Common myeloid progenitor, CD34-positive (primary cell): Measurements from ENCODE around the gene SCD5.
A peak's percentile ranks its signal among the peaks of the same experiment; 100 is the strongest.

Experiments
- CTCF ChIA-PET: fragments of 350-600 bp; sonication (Branson Sonifier 250); formaldehyde crosslinking; loops from one replicate; lab custom pipeline; 2021; ENCODE audit warnings: antibody characterized with exemption; lab: Charles Lee
- POLR2A ChIA-PET: fragments of 350-600 bp; sonication (Branson Sonifier 250); formaldehyde crosslinking; loops from one replicate; lab custom pipeline; 2021; ENCODE audit warnings: antibody characterized with exemption; lab: Charles Lee
- DNase-seq, 3 donors: peaks; one replicate each; pipeline versions ENCODE4 v3.0.0 to v3.0.0-alpha.2; 2013
- H3K27ac ChIP-seq, 2 experiments: 1 replicate in 1 of 2; 2 replicates in 1 of 2; pipeline ENCODE4 v1.7.0; 2013; ENCODE audit warnings: inconsistent platforms in 2 of 2, low read length in 2 of 2, mild to moderate bottlenecking in 2 of 2, low read depth in 1 of 2, moderate library complexity in 1 of 2; ENCODE audit not compliant: severe bottlenecking in 2 of 2, insufficient read depth in 1 of 2, poor library complexity in 1 of 2
- H3K27me3 ChIP-seq, 5 experiments: replicated peaks in 2 of 5; 1 replicate in 3 of 5; 2 replicates in 2 of 5; pipeline versions ENCODE4 v1.6.1 to v1.7.0; 2013; ENCODE audit warnings: low read length in 4 of 5, mild to moderate bottlenecking in 2 of 5, moderate library complexity in 2 of 5, inconsistent platforms in 1 of 5; ENCODE audit not compliant: insufficient read depth in 5 of 5, control insufficient read depth in 4 of 5
- H3K36me3 ChIP-seq, 4 experiments: 1 replicate in 2 of 4; 2 replicates in 2 of 4; pipeline versions ENCODE4 v1.6.1 to v1.7.0; 2013; ENCODE audit warnings: low read length in 3 of 4, control low read depth in 1 of 4, mild to moderate bottlenecking in 1 of 4; ENCODE audit not compliant: control insufficient read depth in 4 of 4, insufficient read depth in 4 of 4
- H3K4me1 ChIP-seq, 4 experiments: 1 replicate in 3 of 4; 2 replicates in 1 of 4; pipeline versions ENCODE4 v1.6.1 to v1.7.1; 2013; ENCODE audit warnings: low read length in 3 of 4, mild to moderate bottlenecking in 3 of 4, control low read depth in 1 of 4, inconsistent platforms in 1 of 4, moderate library complexity in 1 of 4; ENCODE audit not compliant: control insufficient read depth in 4 of 4, insufficient read depth in 4 of 4; ENCODE audit errors: control extremely low read depth in 1 of 4
- H3K4me3 ChIP-seq, 7 experiments: 1 replicate in 4 of 7; 2 replicates in 3 of 7; pipeline versions ENCODE4 v1.5.1 to v1.7.0; 2013; ENCODE audit warnings: mild to moderate bottlenecking in 7 of 7, low read length in 6 of 7, moderate library complexity in 6 of 7, inconsistent platforms in 2 of 7, low read depth in 2 of 7, control low read depth in 1 of 7; ENCODE audit not compliant: insufficient read depth in 4 of 7, control insufficient read depth in 1 of 7; ENCODE audit errors: extremely low read depth in 1 of 7
- H3K9me3 ChIP-seq, 5 experiments: 1 replicate in 4 of 5; 2 replicates in 1 of 5; pipeline versions ENCODE4 v1.6.1 to v1.7.1; 2013; ENCODE audit warnings: low read length in 4 of 5, mild to moderate bottlenecking in 2 of 5, inconsistent platforms in 1 of 5, low read depth in 1 of 5, moderate library complexity in 1 of 5; ENCODE audit not compliant: control insufficient read depth in 4 of 5, insufficient read depth in 2 of 5; ENCODE audit errors: control extremely low read depth in 1 of 5
- WGBS: methylation state at CpG from one replicate; pipeline ENCODE4 v1.1.5; 2013; ENCODE audit not compliant: insufficient coverage; 5-methylcytosine and 5-hydroxymethylcytosine counted together

The SCD5 gene

GRCh38 chr4:82696117-82696860, 102.3 kb downstream of the SCD5 start:
- Histone ChIP-seq H3K4me1 (no peaks in the 10 kb centered on the region), H3K27ac (no peak overlapping the region), H3K4me3 (no peak overlapping the region), H3K27me3 (no peaks in the 10 kb centered on the region), H3K9me3 (peaks cover 0 to 1% (median 0%) of the 10 kb centered on the region in 5 experiments), H3K36me3 (peaks cover 0 to 2% (median 0%) of the 10 kb centered on the region in 4 experiments)
- WGBS, result 92% methylated on average over 4 of the region's 5 CpGs
- POLR2A ChIA-PET, result interaction anchor here (1.0 kb wide), 1 partner anchor 46 kb away, joined by 4 read pairs; no protein-coding TSS in a partner anchor
- DNase-seq, result no peak
- CTCF ChIA-PET, result interaction anchor here (1.1 kb wide), 1 partner anchor 141 kb away, joined by 3 read pairs; no protein-coding TSS in a partner anchor

- H3K36me3 ChIP-seq, result peaks cover 0 to 2% (median 0%) of the 10 kb centered on the region in 4 experiments
- no peak overlapping the region for H3K4me3 ChIP-seq
- no peaks in the 10 kb centered on the region for H3K27me3 ChIP-seq
- no peaks in the 10 kb centered on the region for H3K4me1 ChIP-seq
- H3K9me3 ChIP-seq, result no peaks in the 10 kb centered on the region
- 100% methylated on average over 2 of the region's 4 CpGs for WGBS
- no peak overlapping the region for H3K27ac ChIP-seq
- ChIA-PET CTCF (interaction anchor here (0.8 to 1.3 kb wide), 3 partner anchors 10 to 140 kb away, joined by 3 read pairs; no protein-coding TSS in a partner anchor), POLR2A (no interaction called here)
- DNase-seq, result no peak
These were observed 103.7 kb downstream of the SCD5 start for GRCh38 chr4:82694892-82695291.

- ChIA-PET CTCF (no interaction called here), POLR2A (no interaction called here)
- Histone ChIP-seq H3K36me3 (peaks cover 0 to 1% (median 0%) of the 10 kb centered on the region in 4 experiments), H3K4me1 (no peaks in the 10 kb centered on the region), H3K9me3 (no peaks in the 10 kb centered on the region), H3K4me3 (no peak overlapping the region), H3K27ac (no peak overlapping the region), H3K27me3 (no peaks in the 10 kb centered on the region)
- DNase-seq, result no peak
- 92% methylated on average over 7 of the region's 8 CpGs for WGBS
These were observed 104.5 kb downstream of the SCD5 start for GRCh38 chr4:82694046-82694445.

- Histone ChIP-seq H3K4me3 (no peak overlapping the region), H3K9me3 (no peaks in the 10 kb centered on the region), H3K4me1 (no peaks in the 10 kb centered on the region), H3K27me3 (no peaks in the 10 kb centered on the region), H3K36me3 (no peaks in the 10 kb centered on the region), H3K27ac (no peak overlapping the region)
- DNase-seq, result no peak
- POLR2A ChIA-PET, result no interaction called here
- CTCF ChIA-PET, result interaction anchor here (0.6 to 1.1 kb wide), 2 partner anchors 30 to 69 kb away, joined by 3 read pairs; no protein-coding TSS in a partner anchor
- whole genome bisulfite sequencing, result 99% methylated on average over 16 of the region's 18 CpGs
These were observed 106.4 kb downstream of the SCD5 start for GRCh38 chr4:82692101-82692780.

GRCh38 chr4:82691431-82691830, 107.2 kb downstream of the SCD5 start:
- no peaks in the 10 kb centered on the region for H3K36me3 ChIP-seq
- no peaks in the 10 kb centered on the region for H3K27me3 ChIP-seq
- DNase-seq, result no peak
- no peaks in the 10 kb centered on the region for H3K4me1 ChIP-seq
- H3K4me3 ChIP-seq, result no peak overlapping the region
- CTCF ChIA-PET, result interaction anchor here (0.6 kb wide), 1 partner anchor 68 kb away, joined by 3 read pairs; no protein-coding TSS in a partner anchor
- POLR2A ChIA-PET, result no interaction called here
- H3K9me3 ChIP-seq, result no peaks in the 10 kb centered on the region
- H3K27ac ChIP-seq, result no peak overlapping the region
- WGBS, result 100% methylated on average over 2 of the region's 2 CpGs

GRCh38 chr4:82688091-82688795, 110.4 kb downstream of the SCD5 start:
- POLR2A ChIA-PET, result no interaction called here
- CTCF ChIA-PET, result interaction anchor here (1.0 kb wide), 1 partner anchor 96 kb away, joined by 3 read pairs; no protein-coding TSS in a partner anchor
- H3K27ac ChIP-seq, result no peak overlapping the region
- no peaks in the 10 kb centered on the region for H3K9me3 ChIP-seq
- no peaks in the 10 kb centered on the region for H3K4me1 ChIP-seq
- H3K4me3 ChIP-seq, result no peak overlapping the region
- H3K36me3 ChIP-seq, result peaks cover 0 to 4% (median 0%) of the 10 kb centered on the region in 4 experiments
- no peaks in the 10 kb centered on the region for H3K27me3 ChIP-seq
- 97% methylated on average over 5 of the region's 6 CpGs for WGBS
- peak in 2 of 3 donors; percentile 29 to 48 for DNase-seq
